Pancreas (tissue), 10 donors: ENCODE measurements around the gene NDST1. TPM values are rescaled to one million over a fixed set of nuclear protein-coding genes. Genes with fewer than 3 reads are reported as not detected.

Experiments used
- ATAC-seq, 4 donors: fragments of 200-7000 bp; cut with Tn5 transposase; one replicate each; pipeline versions ENCODE4 v1.8.0 to v1.9.1; 2020; ENCODE audit warnings: mild to moderate bottlenecking in 4 of 4, moderate library complexity in 4 of 4
- DNase-seq, 6 donors: peaks; one replicate each; pipeline ENCODE4 v3.0.0-alpha.2; 2020
- FAIRE-seq: peaks from 2 replicates; lab custom pipeline; 2012; peaks lifted over from hg19 to GRCh38; lab: Jason Lieb, UNC
- H3K27ac ChIP-seq, 4 donors: fragments of 200-600 bp; sonication (generic); 1 replicate in 3 of 4; 2 replicates in 1 of 4; pipeline versions ENCODE4 v1.5.0 to v1.8.0; 2020
- H3K27me3 ChIP-seq, 4 donors: fragments of 200-600 bp; one replicate each; pipeline ENCODE4 v1.8.0; 2021
- H3K36me3 ChIP-seq, 3 donors: fragments of 200-600 bp; sonication (generic) in 1 of 3; one replicate each; pipeline versions ENCODE4 v1.5.0 to v1.8.0; 2020 to 2021
- H3K4me1 ChIP-seq, 3 donors: fragments of 200-600 bp; one replicate each; pipeline ENCODE4 v1.8.0; 2021
- H3K4me3 ChIP-seq, 4 donors: fragments of 200-600 bp; sonication (generic) in 2 of 4; one replicate each; pipeline versions ENCODE4 v1.5.0 to v1.8.0; 2020 to 2021
- H3K9me3 ChIP-seq, 4 donors: fragments of 200-600 bp; one replicate each; pipeline ENCODE4 v1.8.0; 2021
- CTCF ChIP-seq, 4 donors: fragments of 200-600 bp; sonication (generic) in 3 of 4; IDR thresholded peaks; one replicate each; pipeline versions ENCODE4 v1.5.0 to v1.8.0; 2021; ENCODE audit warnings: antibody characterized with exemption in 4 of 4
- WGBS, 2 donors: extraction: QIAGEN DNeasy Blood & Tissue Kit; methylation state at CpG; one replicate each; pipeline ENCODE4 v1.1.7; 2013; 5-methylcytosine and 5-hydroxymethylcytosine counted together
- intact Hi-C, 3 donors: fragments of 100-400 bp; cut with DNase I; formaldehyde crosslinking; loops; one replicate each; pipeline versions ENCODE4 v1.11.1 to v1.14.2; 2022
- polyA plus RNA-seq, 2 donors: library from polyadenylated mRNA; stranded (reverse); fragments of 200-250 nt; gene quantifications; one replicate each; pipeline ENCODE4 v1.2.3, GENCODE V29; 2013
- total RNA-seq, 6 donors: library from RNA; stranded (reverse); fragmentation: NEBNext Ultra II Directional in 4 of 6; extraction: Animal tissue kit (Norgen Biotek cat#: 25700) in 4 of 6; gene quantifications; one replicate each; pipeline versions ENCODE4 v1.2.1 to v1.2.4, GENCODE V29; 2021 to 2023
- donor health status: healthy with polysubstance abuse.
- donor health status: DM: no; HTN: no; CAD: no; lungs with moderate emphysema.
- donor health status: DM: no; HTN: no; CAD: no.
- donor health status: control.
- donor health status: control.
- donor health status: Bipolar disorder and iron deficiency.
- donor health status: DM: yes; HTN: yes; CAD: no.
- donor health status: DM: no; HTN: no; CAD: no.
- donor health status: DM: no; HTN: no; CAD: no.
- donor health status: DM: yes; HTN: yes; CAD: no.

The NDST1 gene
- total and polyA plus RNA-seq, 8 donors, result 9.9 to 57.2 (median 39.8) TPM

GRCh38 chr5:150595466-150596031, 87.6 kb downstream of the NDST1 start:
- WGBS, 2 donors, result 56 to 63% methylated on average over 11 to 12 of the region's 12 CpGs
- Histone ChIP-seq H3K36me3 (no peaks in the 10 kb centered on the region), H3K27me3 (no peaks in the 10 kb centered on the region), H3K9me3 (no peaks in the 10 kb centered on the region), H3K4me1 (peaks cover 0 to 18% (median 4%) of the 10 kb centered on the region in 3 donors), H3K27ac (peak overlapping the region in 2 of 4 donors; percentile 36 to 55), H3K4me3 (no peak overlapping the region)
- no peak for FAIRE-seq
- peak in 2 of 4 donors; percentile 15 to 21 for ATAC-seq
- no peak for TF ChIP-seq CTCF (IDR thresholded peaks at IDR 0.05)
- no peak for DNase-seq
- intact Hi-C loops, result no loop called here

GRCh38 chr5:150596313-150596712, 88.4 kb downstream of the NDST1 start:
- intact Hi-C loops, result no loop called here
- no peak for FAIRE-seq
- Histone ChIP-seq H3K9me3 (no peaks in the 10 kb centered on the region), H3K36me3 (no peaks in the 10 kb centered on the region), H3K27me3 (no peaks in the 10 kb centered on the region), H3K4me1 (peaks cover 0 to 17% (median 4%) of the 10 kb centered on the region in 3 donors), H3K27ac (peak overlapping the region in 1 of 4 donors; percentile 55), H3K4me3 (no peak overlapping the region)
- 81% methylated on average over 9 of the region's 9 CpGs for WGBS, 2 donors
- no peak for DNase-seq
- no peak for ATAC-seq
- TF ChIP-seq CTCF (IDR thresholded peaks at IDR 0.05), result no peak

GRCh38 chr5:150596826-150597225, 88.9 kb downstream of the NDST1 start:
- FAIRE-seq (no peak), DNase-seq (no peak), ATAC-seq (no peak)
- Histone ChIP-seq H3K27me3 (no peaks in the 10 kb centered on the region), H3K4me3 (no peak overlapping the region), H3K4me1 (peaks cover 0 to 14% (median 4%) of the 10 kb centered on the region in 3 donors), H3K36me3 (no peaks in the 10 kb centered on the region), H3K9me3 (no peaks in the 10 kb centered on the region), H3K27ac (no peak overlapping the region)
- 90 to 91% methylated on average over 3 of the region's 3 CpGs for WGBS, 2 donors
- no peak for TF ChIP-seq CTCF (IDR thresholded peaks at IDR 0.05)
- intact Hi-C loops, result no loop called here

- WGBS, 2 donors, result 85 to 87% methylated on average over 10 of the region's 10 CpGs
- H3K4me1 ChIP-seq, result peaks cover 0 to 14% (median 4%) of the 10 kb centered on the region in 3 donors
- H3K9me3 ChIP-seq, result no peaks in the 10 kb centered on the region
- no peaks in the 10 kb centered on the region for H3K36me3 ChIP-seq
- no peak overlapping the region for H3K4me3 ChIP-seq
- H3K27ac ChIP-seq, result no peak overlapping the region
- DNase-seq (peak in 1 of 6 donors; percentile 44), ATAC-seq (no peak), FAIRE-seq (no peak)
- intact Hi-C loops, result no loop called here
- no peaks in the 10 kb centered on the region for H3K27me3 ChIP-seq
- no peak for TF ChIP-seq CTCF (IDR thresholded peaks at IDR 0.05)
These were observed 90.1 kb downstream of the NDST1 start for GRCh38 chr5:150598006-150598405.

- 88 to 94% methylated on average over 12 of the region's 12 CpGs for WGBS, 2 donors
- DNase-seq (peak in 1 of 6 donors; percentile 35), FAIRE-seq (no peak), ATAC-seq (no peak)
- Histone ChIP-seq H3K36me3 (no peaks in the 10 kb centered on the region), H3K4me1 (peaks cover 0 to 14% (median 4%) of the 10 kb centered on the region in 3 donors), H3K27ac (no peak overlapping the region), H3K9me3 (no peaks in the 10 kb centered on the region), H3K27me3 (no peaks in the 10 kb centered on the region), H3K4me3 (no peak overlapping the region)
- intact Hi-C loops, result no loop called here
- TF ChIP-seq CTCF (IDR thresholded peaks at IDR 0.05), result no peak
These were observed 90.9 kb downstream of the NDST1 start for GRCh38 chr5:150598821-150599273.
